Loucy (cell line): ENCODE results near the gene DMC1.

Source experiments
- EZH2phosphoT487 ChIP-seq: fragments of 200-600 bp; IDR thresholded peaks from 2 replicates; pipeline ENCODE4 v1.6.1; 2018; ENCODE audit warnings: antibody characterized with exemption, mild to moderate bottlenecking, moderate library complexity, borderline replicate concordance
- TF ChIP-seq, protein P1 (sequence below): fragments of 200-600 bp; sonication (generic); conservative IDR thresholded peaks from 2 replicates; pipeline ENCODE4 v1.5.1; 2014; ENCODE audit warnings: mild to moderate bottlenecking, antibody characterized with exemption, low read length

DNA sequence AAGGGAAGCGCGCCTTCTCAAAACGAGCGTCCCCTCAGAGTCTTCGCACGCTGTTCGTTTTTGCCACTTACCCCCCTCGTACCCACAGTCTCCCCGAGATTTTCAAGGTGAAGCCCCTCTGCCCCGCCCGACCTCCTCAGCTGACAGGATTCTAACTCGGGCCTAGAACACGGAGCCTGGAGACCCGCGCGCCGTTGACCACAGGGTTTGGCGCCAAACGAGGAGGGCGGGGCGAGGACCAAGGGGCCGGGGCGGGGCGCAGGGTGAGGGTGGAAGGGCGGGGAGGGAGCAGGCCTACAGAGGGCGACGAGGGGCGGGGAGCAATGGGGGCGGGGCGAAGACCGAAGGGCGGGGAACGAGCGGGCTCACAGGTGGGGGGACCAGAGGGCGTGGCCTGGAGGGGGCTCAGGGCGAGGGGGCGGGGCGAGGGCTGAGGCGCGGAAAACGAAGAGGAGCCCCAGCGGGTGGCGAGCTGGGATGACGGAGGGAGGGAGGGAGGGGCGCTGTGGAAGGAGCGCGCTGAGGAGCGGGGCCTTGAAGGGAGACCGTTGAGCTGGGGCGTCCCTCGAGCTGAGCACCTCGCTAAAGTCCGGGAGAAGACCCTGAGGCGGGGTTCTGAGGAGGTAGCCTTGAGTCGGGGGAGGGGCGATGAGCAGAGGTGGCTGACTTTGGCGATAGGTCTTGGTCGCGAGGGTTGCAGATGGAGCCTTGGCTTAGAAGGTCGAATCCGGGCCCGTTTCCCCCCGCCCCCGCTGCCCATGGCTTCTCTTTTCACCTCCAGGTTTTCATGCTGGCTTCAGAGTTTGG lies at the start of gene DMC1:
- TF ChIP-seq, protein P1, sequence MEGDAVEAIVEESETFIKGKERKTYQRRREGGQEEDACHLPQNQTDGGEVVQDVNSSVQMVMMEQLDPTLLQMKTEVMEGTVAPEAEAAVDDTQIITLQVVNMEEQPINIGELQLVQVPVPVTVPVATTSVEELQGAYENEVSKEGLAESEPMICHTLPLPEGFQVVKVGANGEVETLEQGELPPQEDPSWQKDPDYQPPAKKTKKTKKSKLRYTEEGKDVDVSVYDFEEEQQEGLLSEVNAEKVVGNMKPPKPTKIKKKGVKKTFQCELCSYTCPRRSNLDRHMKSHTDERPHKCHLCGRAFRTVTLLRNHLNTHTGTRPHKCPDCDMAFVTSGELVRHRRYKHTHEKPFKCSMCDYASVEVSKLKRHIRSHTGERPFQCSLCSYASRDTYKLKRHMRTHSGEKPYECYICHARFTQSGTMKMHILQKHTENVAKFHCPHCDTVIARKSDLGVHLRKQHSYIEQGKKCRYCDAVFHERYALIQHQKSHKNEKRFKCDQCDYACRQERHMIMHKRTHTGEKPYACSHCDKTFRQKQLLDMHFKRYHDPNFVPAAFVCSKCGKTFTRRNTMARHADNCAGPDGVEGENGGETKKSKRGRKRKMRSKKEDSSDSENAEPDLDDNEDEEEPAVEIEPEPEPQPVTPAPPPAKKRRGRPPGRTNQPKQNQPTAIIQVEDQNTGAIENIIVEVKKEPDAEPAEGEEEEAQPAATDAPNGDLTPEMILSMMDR = no peak
- no peak for TF ChIP-seq EZH2phosphoT487
